Mesendoderm (in vitro differentiated cells): ENCODE data around the gene ARL4A.

Source experiments
- DNase-seq: peaks from one replicate; pipeline ENCODE4 v3.0.0; 2013
- H2AK5ac ChIP-seq: 2 replicates; pipeline ENCODE4 v1.6.1; 2013; ENCODE audit warnings: low read length, inconsistent platforms
- H2BK120ac ChIP-seq: 2 replicates; pipeline ENCODE4 v1.6.1; 2013; ENCODE audit warnings: low read depth, mild to moderate bottlenecking, low read length, moderate library complexity, mixed read lengths
- H2BK15ac ChIP-seq: replicated peaks from 2 replicates; pipeline ENCODE4 v1.6.1; 2013; ENCODE audit warnings: low read depth, mild to moderate bottlenecking, moderate library complexity
- H2BK5ac ChIP-seq: 2 replicates; pipeline ENCODE4 v1.6.1; 2013; ENCODE audit warnings: low read length, inconsistent platforms
- H3K18ac ChIP-seq: 2 replicates; pipeline ENCODE4 v1.6.1; 2013; ENCODE audit warnings: mild to moderate bottlenecking, low read length, mixed read lengths
- H3K23ac ChIP-seq: one replicate; pipeline ENCODE4 v1.6.1; 2013; ENCODE audit warnings: low read length
- H3K27ac ChIP-seq: 2 replicates; pipeline ENCODE4 v1.5.1; 2013; ENCODE audit warnings: low read depth, mild to moderate bottlenecking, inconsistent platforms, low read length, moderate library complexity
- H3K27me3 ChIP-seq: 2 replicates; pipeline ENCODE4 v1.6.1; 2013; ENCODE audit warnings: low read length, control low read depth, mild to moderate bottlenecking, inconsistent platforms; ENCODE audit not compliant: insufficient read depth, poor library complexity
- H3K36me3 ChIP-seq: 2 replicates; pipeline ENCODE4 v1.6.1; 2013; ENCODE audit warnings: low read length, inconsistent platforms; ENCODE audit not compliant: control insufficient read depth, insufficient read depth
- H3K4ac ChIP-seq: one replicate; pipeline ENCODE4 v1.6.1; 2013; ENCODE audit warnings: low read depth, mild to moderate bottlenecking, low read length, moderate library complexity
- H3K4me1 ChIP-seq: 2 replicates; pipeline ENCODE4 v1.6.1; 2013; ENCODE audit warnings: low read depth, low read length, inconsistent platforms; ENCODE audit not compliant: control insufficient read depth
- H3K4me2 ChIP-seq: 2 replicates; pipeline ENCODE4 v1.6.1; 2013; ENCODE audit warnings: low read length
- H3K4me3 ChIP-seq: 2 replicates; pipeline ENCODE4 v1.5.1; 2013; ENCODE audit warnings: mild to moderate bottlenecking, low read length
- H3K56ac ChIP-seq: one replicate; pipeline ENCODE4 v1.6.1; 2013; ENCODE audit warnings: low read length
- H3K79me1 ChIP-seq: 2 replicates; pipeline ENCODE4 v1.6.1; 2013; ENCODE audit warnings: low read length, inconsistent platforms
- H3K79me2 ChIP-seq: 2 replicates; pipeline ENCODE4 v1.6.1; 2013; ENCODE audit warnings: mild to moderate bottlenecking, low read length; ENCODE audit not compliant: control insufficient read depth, insufficient read depth
- H3K9ac ChIP-seq: 2 replicates; pipeline ENCODE4 v1.6.1; 2013; ENCODE audit warnings: low read length, inconsistent platforms
- H4K5ac ChIP-seq: one replicate; pipeline ENCODE4 v1.6.1; 2013; ENCODE audit warnings: low read length
- H4K8ac ChIP-seq: one replicate; pipeline ENCODE4 v1.6.1; 2013; ENCODE audit warnings: low read depth, mild to moderate bottlenecking, control low read depth, low read length, moderate library complexity
- whole genome bisulfite sequencing: extraction: QIAGEN DNeasy Blood & Tissue Kit; methylation state at CpG from one replicate; pipeline ENCODE4 v1.1.7; 2013; ENCODE audit warnings: low lambda C conversion rate, missing lambda C conversion rate; ENCODE audit not compliant: insufficient coverage; ENCODE audit errors: extremely low coverage; 5-methylcytosine and 5-hydroxymethylcytosine counted together

ARL4A gene

DNA sequence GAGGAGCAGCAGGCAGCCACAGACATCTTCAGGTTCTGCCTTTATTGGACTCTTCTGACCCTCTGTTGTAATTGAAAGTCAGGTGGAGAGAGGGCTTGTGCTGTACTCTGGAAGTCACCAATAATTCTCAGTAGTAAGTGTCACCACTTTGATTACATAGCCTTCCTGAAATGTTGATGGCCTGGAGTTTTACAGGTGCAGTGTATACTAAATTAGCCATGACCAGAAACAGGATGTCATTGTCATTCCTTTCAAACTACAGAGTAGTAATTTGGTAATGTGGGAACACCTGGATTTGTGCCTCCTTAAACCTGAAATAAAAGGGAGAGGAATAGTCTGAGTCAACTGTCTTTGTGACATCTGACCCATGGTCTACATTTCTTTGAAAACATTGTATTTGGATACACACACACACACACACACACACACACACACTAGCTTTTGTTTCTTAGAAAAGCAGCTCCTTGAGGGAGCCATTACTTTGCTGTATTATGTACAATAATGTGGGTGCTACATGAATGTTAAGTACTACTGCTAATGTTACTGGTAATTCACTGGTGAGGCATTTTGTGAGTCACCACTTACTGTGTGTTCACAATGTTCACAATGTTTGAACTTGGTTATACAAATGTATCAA, 19.6 kb downstream of the ARL4A start:
- no peak overlapping the region for H3K23ac ChIP-seq
- H4K8ac ChIP-seq = no peak overlapping the region
- H3K18ac ChIP-seq = no peak overlapping the region
- H3K9ac ChIP-seq = no peak overlapping the region
- H3K36me3 ChIP-seq = no peaks in the 10 kb centered on the region
- H3K4me1 ChIP-seq = no peaks in the 10 kb centered on the region
- H3K79me1 ChIP-seq = no peaks in the 10 kb centered on the region
- no peaks in the 10 kb centered on the region for H3K79me2 ChIP-seq
- H3K27ac ChIP-seq = no peak overlapping the region
- no peak overlapping the region for H2BK15ac ChIP-seq
- H3K4ac ChIP-seq = no peak overlapping the region
- no peak overlapping the region for H4K5ac ChIP-seq
- no peaks in the 10 kb centered on the region for H3K27me3 ChIP-seq
- H3K56ac ChIP-seq = no peak overlapping the region
- H2AK5ac ChIP-seq = no peak overlapping the region
- no peak overlapping the region for H2BK120ac ChIP-seq
- DNase-seq = no peak
- no peak overlapping the region for H3K4me2 ChIP-seq
- H3K4me3 ChIP-seq = no peak overlapping the region
- H2BK5ac ChIP-seq = no peak overlapping the region

DNA sequence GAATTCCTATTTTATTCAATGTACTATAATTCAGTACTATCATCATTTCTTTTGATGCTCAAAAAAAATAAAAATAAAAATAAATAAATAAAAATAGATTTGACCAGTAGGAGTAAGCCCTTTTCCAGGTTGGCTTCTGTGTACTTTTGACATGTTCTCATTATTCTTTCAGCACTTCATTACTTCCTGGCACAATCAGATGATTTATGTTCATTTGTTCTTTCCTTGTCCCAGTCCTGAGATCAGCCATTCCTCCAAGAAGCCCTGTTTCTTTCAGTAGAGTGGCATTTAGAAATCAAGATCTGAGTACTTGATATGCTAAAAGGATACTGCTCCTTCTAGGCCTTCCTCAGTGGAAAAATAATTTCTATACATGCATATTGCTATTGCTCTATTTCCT, 20.9 kb downstream of the ARL4A start:
- Histone ChIP-seq H2BK15ac (no peak overlapping the region), H3K27ac (no peak overlapping the region), H3K79me2 (no peaks in the 10 kb centered on the region), H3K79me1 (no peaks in the 10 kb centered on the region), H3K27me3 (no peaks in the 10 kb centered on the region), H3K36me3 (no peaks in the 10 kb centered on the region), H3K23ac (no peak overlapping the region), H4K8ac (no peak overlapping the region), H4K5ac (no peak overlapping the region), H2AK5ac (no peak overlapping the region), H3K4me1 (no peaks in the 10 kb centered on the region), H3K4ac (no peak overlapping the region), H3K9ac (no peak overlapping the region), H2BK5ac (no peak overlapping the region), H3K56ac (no peak overlapping the region), H3K4me2 (no peak overlapping the region), H3K18ac (no peak overlapping the region), H3K4me3 (no peak overlapping the region), H2BK120ac (no peak overlapping the region)
- no peak for DNase-seq

DNA sequence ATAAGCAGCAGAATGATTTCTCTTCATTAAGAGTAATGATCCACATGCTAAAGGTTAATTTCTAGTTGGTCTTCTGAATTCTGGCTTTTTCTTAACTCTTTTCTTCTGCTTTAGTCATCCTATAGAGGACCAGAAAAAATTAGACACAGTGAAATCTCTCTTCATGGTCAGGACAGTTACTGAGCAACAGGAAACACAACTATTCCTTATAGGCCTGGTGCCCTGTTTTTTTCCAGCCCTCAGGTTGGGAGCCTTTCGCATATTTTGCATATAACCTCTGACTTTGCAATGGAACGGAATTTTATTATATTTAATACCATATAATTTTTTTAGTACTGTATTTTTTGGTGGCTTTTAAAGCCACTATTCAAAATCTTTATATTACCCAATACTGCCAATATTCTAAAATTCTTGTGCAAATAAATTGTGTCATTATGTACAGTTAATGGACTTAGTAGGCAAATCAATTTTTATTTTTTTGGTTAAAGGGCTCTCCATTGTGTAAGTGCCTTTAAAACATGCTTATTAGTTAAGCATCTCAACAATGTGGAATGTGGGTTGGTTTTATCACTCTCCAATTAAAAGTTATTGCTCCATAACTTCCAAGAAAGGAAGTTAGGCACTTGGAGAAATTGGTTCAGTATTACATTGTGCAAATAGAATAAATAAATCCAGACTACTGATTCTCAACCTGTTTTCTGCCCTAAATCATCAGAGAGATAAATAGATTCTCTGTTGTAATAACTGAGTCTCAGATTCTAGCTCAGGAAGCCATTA, 22.5 kb downstream of the ARL4A start:
- Histone ChIP-seq H3K4ac (no peak overlapping the region), H4K8ac (no peak overlapping the region), H3K27ac (no peak overlapping the region), H3K79me1 (no peaks in the 10 kb centered on the region), H4K5ac (no peak overlapping the region), H2BK5ac (no peak overlapping the region), H3K4me1 (no peaks in the 10 kb centered on the region), H3K4me2 (no peak overlapping the region), H3K36me3 (no peaks in the 10 kb centered on the region), H3K9ac (no peak overlapping the region), H3K18ac (no peak overlapping the region), H3K56ac (no peak overlapping the region), H3K23ac (no peak overlapping the region), H2BK120ac (no peak overlapping the region), H2AK5ac (no peak overlapping the region), H3K79me2 (no peaks in the 10 kb centered on the region), H3K4me3 (no peak overlapping the region), H2BK15ac (no peak overlapping the region), H3K27me3 (no peaks in the 10 kb centered on the region)
- WGBS = no CpG with 5 or more reads among the region's 2 CpGs
- no peak for DNase-seq

DNA sequence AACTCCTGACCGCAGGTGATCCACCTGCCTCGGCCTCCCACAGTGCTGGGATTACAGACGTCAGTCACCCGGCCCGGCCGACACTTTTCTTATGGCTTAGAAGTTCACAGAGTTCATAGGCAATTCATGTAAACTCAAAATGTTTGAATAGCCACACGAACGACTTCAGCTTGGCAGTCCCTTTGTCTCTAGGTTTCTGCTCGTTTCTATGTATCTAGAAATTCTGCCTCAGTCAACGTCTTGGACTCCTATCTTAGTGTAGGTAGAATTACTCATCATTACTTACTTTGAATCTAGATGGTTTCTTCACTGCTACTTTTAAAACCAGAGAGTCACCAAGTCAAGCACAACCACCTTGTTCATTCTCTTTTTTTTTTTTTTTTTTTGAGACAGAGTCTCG, 23.7 kb downstream of the ARL4A start:
- no CpG with 5 or more reads among the region's 11 CpGs for WGBS

DNA sequence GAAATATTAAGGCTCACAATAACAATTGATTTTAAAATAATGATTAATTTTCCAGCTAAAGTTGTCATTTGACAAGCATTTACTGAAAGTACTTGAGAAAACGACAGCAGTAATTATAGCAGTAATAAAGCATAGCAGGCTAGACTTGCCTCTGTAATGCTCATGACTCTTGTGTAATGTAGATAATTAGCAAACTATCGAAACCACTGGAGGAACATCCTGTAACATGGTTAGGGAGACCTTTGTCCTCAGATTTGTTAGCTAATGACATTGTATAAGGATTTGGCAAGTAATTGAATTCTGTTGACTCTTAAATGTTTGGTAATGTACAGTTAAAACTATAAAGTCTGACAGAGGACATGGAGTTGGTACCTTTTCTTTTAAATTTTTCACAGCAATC, 24.8 kb downstream of the ARL4A start:
- no CpG with 5 or more reads among the region's 2 CpGs for WGBS

More for the DNA sequence above, 23.7 kb downstream of the ARL4A start:
- Histone ChIP-seq H3K27me3 (no peaks in the 10 kb centered on the region), H3K4me3 (no peak overlapping the region), H2AK5ac (no peak overlapping the region), H4K8ac (no peak overlapping the region), H2BK15ac (no peak overlapping the region), H3K18ac (no peak overlapping the region), H3K4ac (no peak overlapping the region), H4K5ac (no peak overlapping the region), H3K79me1 (no peaks in the 10 kb centered on the region), H3K4me2 (no peak overlapping the region), H2BK5ac (no peak overlapping the region), H3K4me1 (no peaks in the 10 kb centered on the region), H3K23ac (no peak overlapping the region), H3K36me3 (no peaks in the 10 kb centered on the region), H2BK120ac (no peak overlapping the region), H3K56ac (no peak overlapping the region), H3K79me2 (no peaks in the 10 kb centered on the region), H3K9ac (no peak overlapping the region), H3K27ac (no peak overlapping the region)
- DNase-seq = no peak

More for the DNA sequence above, 24.8 kb downstream of the ARL4A start:
- Histone ChIP-seq H3K79me2 (no peaks in the 10 kb centered on the region), H3K56ac (no peak overlapping the region), H3K4me1 (no peaks in the 10 kb centered on the region), H3K9ac (no peak overlapping the region), H2BK5ac (no peak overlapping the region), H3K4me2 (no peak overlapping the region), H3K23ac (no peak overlapping the region), H3K27me3 (no peaks in the 10 kb centered on the region), H3K4ac (no peak overlapping the region), H3K27ac (no peak overlapping the region), H3K4me3 (no peak overlapping the region), H2BK120ac (no peak overlapping the region), H3K79me1 (no peaks in the 10 kb centered on the region), H4K5ac (no peak overlapping the region), H2BK15ac (no peak overlapping the region), H4K8ac (no peak overlapping the region), H3K18ac (no peak overlapping the region), H2AK5ac (no peak overlapping the region), H3K36me3 (no peaks in the 10 kb centered on the region)
- DNase-seq = no peak
